HCT116 (cell line): ENCODE measurements around the gene CAB39. TPM values are rescaled to one million over a fixed set of nuclear protein-coding genes. Genes with fewer than 3 reads are reported as not detected.

ENCODE experiments used
- ATAC-seq: fragments of 200-7000 bp; cut with Tn5 transposase; 2 replicates; pipeline ENCODE4 v1.9.1; 2020; ENCODE audit warnings: mild to moderate bottlenecking, moderate library complexity
- BruUV-seq: library from RNA; stranded (reverse); fragments of 400-500 nt; replicated peaks from 2 replicates; lab custom pipeline; 2021; lab: Mats Ljungman, UMichigan
- CTCF ChIA-PET: fragments of 300-600 bp; sonication (Branson Sonifier 250); formaldehyde crosslinking; loops from one replicate; lab custom pipeline; 2021; ENCODE audit warnings: antibody characterized with exemption; lab: Charles Lee
- POLR2A ChIA-PET: fragments of 300-600, 350-600 bp; sonication (Branson Sonifier 250); formaldehyde crosslinking; loops from one replicate; lab custom pipeline; 2021; ENCODE audit warnings: antibody characterized with exemption; lab: Charles Lee
- RAD21 ChIA-PET, 2 experiments: fragments of 300-600 bp; sonication (Branson Sonifier 250); formaldehyde crosslinking; loops; one replicate each; lab custom pipeline; 2023; ENCODE audit warnings: low total read pairs in 2 of 2; ENCODE audit not compliant: uncharacterized antibody in 2 of 2, unreplicated experiment in 2 of 2, low non-redundant PET in 1 of 2; lab: Charles Lee
- DNase-seq: peaks from one replicate; pipeline ENCODE4 v3.0.0-alpha.2; 2010; ENCODE audit warnings: low read depth, low spot score
- H2AFZ ChIP-seq: fragments of 200-600 bp; shearing (Covaris generic), sonication (generic); 2 replicates; pipeline ENCODE4 v1.6.1; 2017; ENCODE audit warnings: low read depth, mixed run types, mixed read lengths, antibody characterized with exemption, low read length; ENCODE audit not compliant: poor library complexity, severe bottlenecking
- H3K27ac ChIP-seq: 2 replicates; pipeline ENCODE4 v1.5.1; 2012; ENCODE audit warnings: low read depth, low read length
- H3K27me3 ChIP-seq: fragments of 200-600 bp; sonication (generic); 2 replicates; pipeline ENCODE4 v1.6.1; 2016; ENCODE audit warnings: mixed run types, low read length, mixed read lengths; ENCODE audit not compliant: insufficient read depth
- H3K36me3 ChIP-seq, 2 experiments: fragments of 200-500 bp in 1 of 2; fragments of 200-600 bp in 1 of 2; sonication (Bioruptor generic) in 1 of 2; sonication (generic) in 1 of 2; 2 replicates each; pipeline versions ENCODE4 v1.5.1 to v1.6.1; 2014 to 2016; ENCODE audit warnings: low read length in 2 of 2, inconsistent platforms in 1 of 2, mixed read lengths in 1 of 2, mixed run types in 1 of 2; ENCODE audit not compliant: insufficient read depth in 2 of 2, control insufficient read depth in 1 of 2
- H3K4me1 ChIP-seq, 2 experiments: fragments of 200-600 bp in 1 of 2; sonication (generic) in 1 of 2; 2 replicates each; pipeline versions ENCODE4 v1.5.1 to v1.6.1; 2012 to 2017; ENCODE audit warnings: low read length in 2 of 2, inconsistent platforms in 1 of 2, mild to moderate bottlenecking in 1 of 2, mixed read lengths in 1 of 2, mixed run types in 1 of 2, moderate library complexity in 1 of 2; ENCODE audit not compliant: insufficient read depth in 2 of 2, control insufficient read depth in 1 of 2
- H3K4me2 ChIP-seq: fragments of 200-600 bp; sonication (generic); 2 replicates; pipeline ENCODE4 v1.6.1; 2017; ENCODE audit warnings: mixed run types, low read length, mixed read lengths
- H3K4me3 ChIP-seq, 2 experiments: fragments of 200-600 bp in 1 of 2; sonication (generic) in 1 of 2; replicated peaks in 1 of 2; 2 replicates each; pipeline ENCODE4 v1.5.1; 2011 to 2016; ENCODE audit warnings: low read length in 2 of 2, control low read depth in 1 of 2, low read depth in 1 of 2, mild to moderate bottlenecking in 1 of 2, mixed read lengths in 1 of 2, mixed run types in 1 of 2
- H3K79me2 ChIP-seq: fragments of 200-600 bp; sonication (generic); 2 replicates; pipeline ENCODE4 v1.6.1; 2017; ENCODE audit warnings: mild to moderate bottlenecking, mixed run types, low read length, moderate library complexity, mixed read lengths; ENCODE audit not compliant: insufficient read depth
- H3K9ac ChIP-seq: fragments of 200-600 bp; sonication (generic); 2 replicates; pipeline ENCODE4 v1.6.1; 2016; ENCODE audit warnings: low read length, mixed read lengths
- H3K9me2 ChIP-seq: fragments of 200-600 bp; sonication (generic), shearing (Covaris generic); 2 replicates; pipeline ENCODE4 v1.6.1; 2017; ENCODE audit warnings: mixed run types, mild to moderate bottlenecking, moderate library complexity; ENCODE audit not compliant: insufficient read depth
- H3K9me3 ChIP-seq, 2 experiments: fragments of 200-500 bp in 1 of 2; fragments of 200-600 bp in 1 of 2; sonication (Bioruptor generic) in 1 of 2; sonication (generic) in 1 of 2; 2 replicates each; pipeline ENCODE4 v1.6.1; 2014 to 2017; ENCODE audit warnings: low read length in 2 of 2, mixed read lengths in 2 of 2, inconsistent platforms in 1 of 2, low read depth in 1 of 2, mild to moderate bottlenecking in 1 of 2, mixed run types in 1 of 2, moderate library complexity in 1 of 2; ENCODE audit not compliant: control insufficient read depth in 1 of 2, insufficient read depth in 1 of 2
- H4K20me1 ChIP-seq: fragments of 200-600 bp; sonication (generic), shearing (Covaris generic); 2 replicates; pipeline ENCODE4 v1.6.1; 2017; ENCODE audit warnings: mixed run types, mild to moderate bottlenecking, moderate library complexity; ENCODE audit not compliant: insufficient read depth
- ATF3 ChIP-seq: IDR thresholded peaks from 2 replicates; pipeline ENCODE4 v1.6.1; 2012
- CBX3 ChIP-seq: IDR thresholded peaks from 2 replicates; pipeline ENCODE4 v1.6.1; 2012; ENCODE audit warnings: low read depth
- CEBPB ChIP-seq: IDR thresholded peaks from 2 replicates; pipeline ENCODE4 v1.6.1; 2012; ENCODE audit warnings: low read depth
- EGR1 ChIP-seq: IDR thresholded peaks from 2 replicates; pipeline ENCODE4 v1.6.1; 2012; ENCODE audit warnings: low read depth
- ELF1 ChIP-seq: IDR thresholded peaks from 2 replicates; pipeline ENCODE4 v1.6.1; 2012; ENCODE audit warnings: low read depth, borderline replicate concordance
- EZH2 ChIP-seq: fragments of 200-600 bp; sonication (generic); IDR thresholded peaks from 2 replicates; pipeline ENCODE4 v1.6.1; 2017; ENCODE audit warnings: antibody characterized with exemption, mixed run types
- EZH2phosphoT487 ChIP-seq: fragments of 200-600 bp; IDR thresholded peaks from 2 replicates; pipeline ENCODE4 v1.6.1; 2018; ENCODE audit warnings: antibody characterized with exemption, borderline replicate concordance
- FOSL1 ChIP-seq: IDR thresholded peaks from 2 replicates; pipeline ENCODE4 v1.6.1; 2012; ENCODE audit warnings: low read depth
- JUND ChIP-seq: IDR thresholded peaks from 2 replicates; pipeline ENCODE4 v1.6.1; 2012
- MAX ChIP-seq: IDR thresholded peaks from 2 replicates; pipeline ENCODE4 v1.6.1; 2012
- POLR2A ChIP-seq: IDR thresholded peaks from 2 replicates; pipeline ENCODE4 v1.7.0; 2011; ENCODE audit warnings: borderline replicate concordance; ENCODE audit not compliant: insufficient read depth, insufficient read length; ENCODE audit errors: extremely low read depth
- POLR2AphosphoS5 ChIP-seq: IDR thresholded peaks from 2 replicates; pipeline ENCODE4 v1.6.1; 2011; ENCODE audit warnings: mild to moderate bottlenecking, low read depth, low read length, moderate library complexity
- RAD21 ChIP-seq: IDR thresholded peaks from 2 replicates; pipeline ENCODE4 v1.6.1; 2012; ENCODE audit warnings: low read depth, mild to moderate bottlenecking
- REST ChIP-seq: IDR thresholded peaks from 2 replicates; pipeline ENCODE4 v1.6.1; 2012; ENCODE audit warnings: low read depth
- SIN3A ChIP-seq: IDR thresholded peaks from 2 replicates; pipeline ENCODE4 v1.6.1; 2012; ENCODE audit warnings: low read depth
- SP1 ChIP-seq: IDR thresholded peaks from 2 replicates; pipeline ENCODE4 v1.6.1; 2012; ENCODE audit warnings: low read depth
- TCF7L2 ChIP-seq: IDR thresholded peaks from 2 replicates; pipeline ENCODE4 v1.7.0; 2011; ENCODE audit warnings: borderline replicate concordance, inconsistent platforms; ENCODE audit not compliant: insufficient read depth, insufficient read length; ENCODE audit errors: extremely low read depth
- YY1 ChIP-seq: IDR thresholded peaks from 2 replicates; pipeline ENCODE4 v1.6.1; 2011; ENCODE audit warnings: low read length, low read depth, moderate library complexity, mild to moderate bottlenecking; ENCODE audit not compliant: insufficient replicate concordance; ENCODE audit errors: extremely low read depth
- ZBTB33 ChIP-seq: IDR thresholded peaks from 2 replicates; pipeline ENCODE4 v1.6.1; 2011; ENCODE audit warnings: mild to moderate bottlenecking, low read length, moderate library complexity; ENCODE audit not compliant: insufficient replicate concordance; ENCODE audit errors: extremely low read depth
- ZFX ChIP-seq: fragments of 450-650 bp; IDR thresholded peaks from 2 replicates; pipeline ENCODE4 v1.6.1; 2017
- ZNF274 ChIP-seq: fragments of 200-500 bp; sonication (Bioruptor generic); IDR thresholded peaks from 2 replicates; pipeline ENCODE4 v1.6.1; 2014; ENCODE audit warnings: mild to moderate bottlenecking, low read depth, low read length, inconsistent platforms
- intact Hi-C: fragments of 100-400 bp; cut with micrococcal nuclease; formaldehyde crosslinking; loops from 2 replicates; pipeline ENCODE4 v1.10.0; 2022
- total RNA-seq: library from RNA; stranded (reverse); gene quantifications from one replicate; pipeline ENCODE4 v1.2.1, GENCODE V29; 2021; ENCODE audit not compliant: unreplicated experiment

CAB39 gene
- total RNA-seq, 1 experiment from 2014 or later = 63.6 TPM

GRCh38 chr2:230793572-230794359, 81.1 kb downstream of the CAB39 start:
- H3K36me3 ChIP-seq = peaks cover 4 to 41% of the 10 kb centered on the region in 2 experiments
- peak overlapping the region; percentile 75 for H3K4me2 ChIP-seq
- ChIA-PET POLR2A (interaction anchor here (1.1 to 2.2 kb wide), 3 partner anchors 12 to 81 kb away, joined by 3 to 18 read pairs (median 6); partner anchors contain the start of gene CAB39), RAD21 (interaction anchor here (0.6 to 1.2 kb wide), 3 partner anchors 13 to 133 kb away, joined by 3 to 4 read pairs (median 3); no protein-coding TSS in a partner anchor), CTCF (interaction anchor here (0.9 to 1.3 kb wide), 2 partner anchors 16 to 31 kb away, joined by 4 to 5 read pairs; no protein-coding TSS in a partner anchor)
- DNase-seq (peak; percentile 95), ATAC-seq (peak; percentile 94)
- H3K9me2 ChIP-seq = no peaks in the 10 kb centered on the region
- H3K4me1 ChIP-seq = peaks cover 43 to 78% of the 10 kb centered on the region in 2 experiments
- H3K27ac ChIP-seq = peak overlapping the region; percentile 88
- H4K20me1 ChIP-seq = no peaks in the 10 kb centered on the region
- intact Hi-C loops = loop anchor here (2.0 to 10.0 kb wide), 5 partner anchors 13 to 869 kb away; partner anchors contain the start of genes FBXO36, SP100 and TRIP12
- H3K27me3 ChIP-seq = no peaks in the 10 kb centered on the region
- peak overlapping the region; percentile 63 for H3K9ac ChIP-seq
- BruUV-seq = TSS peak; percentile 97
- H2AFZ ChIP-seq = no peak overlapping the region
- peaks cover 55% of the 10 kb centered on the region for H3K79me2 ChIP-seq
- H3K4me3 ChIP-seq = peak overlapping the region; percentile 3 to 34; a peak in 2 of 4 replicates
- peaks cover 7 to 9% of the 10 kb centered on the region in 2 experiments; a peak in 1 of 4 replicates for H3K9me3 ChIP-seq
- TF ChIP-seq EGR1 (no peak), ELF1 (no peak), ZFX (no peak), POLR2A (no peak), FOSL1 (peak; percentile 99), YY1 (peak; percentile 42), ZNF274 (no peak), TCF7L2 (no peak), JUND (peak; percentile 99), RAD21 (0 out of 2 replicates have a peak, but pooled peaks have one; percentile 33), POLR2AphosphoS5 (peak; percentile 72), SP1 (peak; percentile 98), EZH2 (no peak), REST (no peak), CBX3 (peak; percentile 95), EZH2phosphoT487 (no peak), SIN3A (peak; percentile 96), ZBTB33 (peak; percentile 73), MAX (peak; percentile 83), ATF3 (no peak; the same call in 1 of the 2 replicates), CEBPB (peak; percentile 89)
